HCT116 (cell line): ENCODE data around the gene TIMM9. TPM values are rescaled to one million over a fixed set of nuclear protein-coding genes. Genes with fewer than 3 reads are reported as not detected.

Experiments
- ATAC-seq: fragments of 200-7000 bp; cut with Tn5 transposase; 2 replicates; pipeline ENCODE4 v1.9.1; 2020; ENCODE audit warnings: mild to moderate bottlenecking, moderate library complexity
- BruUV-seq: library from RNA; stranded (reverse); fragments of 400-500 nt; replicated peaks from 2 replicates; lab custom pipeline; 2021; lab: Mats Ljungman, UMichigan
- CTCF ChIA-PET: fragments of 300-600 bp; sonication (Branson Sonifier 250); formaldehyde crosslinking; loops from one replicate; lab custom pipeline; 2021; ENCODE audit warnings: antibody characterized with exemption; lab: Charles Lee
- POLR2A ChIA-PET: fragments of 300-600, 350-600 bp; sonication (Branson Sonifier 250); formaldehyde crosslinking; loops from one replicate; lab custom pipeline; 2021; ENCODE audit warnings: antibody characterized with exemption; lab: Charles Lee
- RAD21 ChIA-PET, 2 experiments: fragments of 300-600 bp; sonication (Branson Sonifier 250); formaldehyde crosslinking; loops; one replicate each; lab custom pipeline; 2023; ENCODE audit warnings: low total read pairs in 2 of 2; ENCODE audit not compliant: uncharacterized antibody in 2 of 2, unreplicated experiment in 2 of 2, low non-redundant PET in 1 of 2; lab: Charles Lee
- DNase-seq: peaks from one replicate; pipeline ENCODE4 v3.0.0-alpha.2; 2010; ENCODE audit warnings: low read depth, low spot score
- H2AFZ ChIP-seq: fragments of 200-600 bp; shearing (Covaris generic), sonication (generic); 2 replicates; pipeline ENCODE4 v1.6.1; 2017; ENCODE audit warnings: low read depth, mixed run types, mixed read lengths, antibody characterized with exemption, low read length; ENCODE audit not compliant: poor library complexity, severe bottlenecking
- H3K27ac ChIP-seq: 2 replicates; pipeline ENCODE4 v1.5.1; 2012; ENCODE audit warnings: low read depth, low read length
- H3K27me3 ChIP-seq: fragments of 200-600 bp; sonication (generic); 2 replicates; pipeline ENCODE4 v1.6.1; 2016; ENCODE audit warnings: mixed run types, low read length, mixed read lengths; ENCODE audit not compliant: insufficient read depth
- H3K36me3 ChIP-seq, 2 experiments: fragments of 200-500 bp in 1 of 2; fragments of 200-600 bp in 1 of 2; sonication (Bioruptor generic) in 1 of 2; sonication (generic) in 1 of 2; 2 replicates each; pipeline versions ENCODE4 v1.5.1 to v1.6.1; 2014 to 2016; ENCODE audit warnings: low read length in 2 of 2, inconsistent platforms in 1 of 2, mixed read lengths in 1 of 2, mixed run types in 1 of 2; ENCODE audit not compliant: insufficient read depth in 2 of 2, control insufficient read depth in 1 of 2
- H3K4me1 ChIP-seq, 2 experiments: fragments of 200-600 bp in 1 of 2; sonication (generic) in 1 of 2; 2 replicates each; pipeline versions ENCODE4 v1.5.1 to v1.6.1; 2012 to 2017; ENCODE audit warnings: low read length in 2 of 2, inconsistent platforms in 1 of 2, mild to moderate bottlenecking in 1 of 2, mixed read lengths in 1 of 2, mixed run types in 1 of 2, moderate library complexity in 1 of 2; ENCODE audit not compliant: insufficient read depth in 2 of 2, control insufficient read depth in 1 of 2
- H3K4me2 ChIP-seq: fragments of 200-600 bp; sonication (generic); 2 replicates; pipeline ENCODE4 v1.6.1; 2017; ENCODE audit warnings: mixed run types, low read length, mixed read lengths
- H3K4me3 ChIP-seq, 2 experiments: fragments of 200-600 bp in 1 of 2; sonication (generic) in 1 of 2; replicated peaks in 1 of 2; 2 replicates each; pipeline ENCODE4 v1.5.1; 2011 to 2016; ENCODE audit warnings: low read length in 2 of 2, control low read depth in 1 of 2, low read depth in 1 of 2, mild to moderate bottlenecking in 1 of 2, mixed read lengths in 1 of 2, mixed run types in 1 of 2
- H3K79me2 ChIP-seq: fragments of 200-600 bp; sonication (generic); 2 replicates; pipeline ENCODE4 v1.6.1; 2017; ENCODE audit warnings: mild to moderate bottlenecking, mixed run types, low read length, moderate library complexity, mixed read lengths; ENCODE audit not compliant: insufficient read depth
- H3K9ac ChIP-seq: fragments of 200-600 bp; sonication (generic); 2 replicates; pipeline ENCODE4 v1.6.1; 2016; ENCODE audit warnings: low read length, mixed read lengths
- H3K9me2 ChIP-seq: fragments of 200-600 bp; sonication (generic), shearing (Covaris generic); 2 replicates; pipeline ENCODE4 v1.6.1; 2017; ENCODE audit warnings: mixed run types, mild to moderate bottlenecking, moderate library complexity; ENCODE audit not compliant: insufficient read depth
- H3K9me3 ChIP-seq, 2 experiments: fragments of 200-500 bp in 1 of 2; fragments of 200-600 bp in 1 of 2; sonication (Bioruptor generic) in 1 of 2; sonication (generic) in 1 of 2; 2 replicates each; pipeline ENCODE4 v1.6.1; 2014 to 2017; ENCODE audit warnings: low read length in 2 of 2, mixed read lengths in 2 of 2, inconsistent platforms in 1 of 2, low read depth in 1 of 2, mild to moderate bottlenecking in 1 of 2, mixed run types in 1 of 2, moderate library complexity in 1 of 2; ENCODE audit not compliant: control insufficient read depth in 1 of 2, insufficient read depth in 1 of 2
- H4K20me1 ChIP-seq: fragments of 200-600 bp; sonication (generic), shearing (Covaris generic); 2 replicates; pipeline ENCODE4 v1.6.1; 2017; ENCODE audit warnings: mixed run types, mild to moderate bottlenecking, moderate library complexity; ENCODE audit not compliant: insufficient read depth
- EGR1 ChIP-seq: IDR thresholded peaks from 2 replicates; pipeline ENCODE4 v1.6.1; 2012; ENCODE audit warnings: low read depth
- EZH2 ChIP-seq: fragments of 200-600 bp; sonication (generic); IDR thresholded peaks from 2 replicates; pipeline ENCODE4 v1.6.1; 2017; ENCODE audit warnings: antibody characterized with exemption, mixed run types
- RAD21 ChIP-seq: IDR thresholded peaks from 2 replicates; pipeline ENCODE4 v1.6.1; 2012; ENCODE audit warnings: low read depth, mild to moderate bottlenecking
- SIN3A ChIP-seq: IDR thresholded peaks from 2 replicates; pipeline ENCODE4 v1.6.1; 2012; ENCODE audit warnings: low read depth
- SP1 ChIP-seq: IDR thresholded peaks from 2 replicates; pipeline ENCODE4 v1.6.1; 2012; ENCODE audit warnings: low read depth
- SRF ChIP-seq: IDR thresholded peaks from 2 replicates; pipeline ENCODE4 v1.6.1; 2012; ENCODE audit warnings: low read depth
- TCF7L2 ChIP-seq: IDR thresholded peaks from 2 replicates; pipeline ENCODE4 v1.7.0; 2011; ENCODE audit warnings: borderline replicate concordance, inconsistent platforms; ENCODE audit not compliant: insufficient read depth, insufficient read length; ENCODE audit errors: extremely low read depth
- YY1 ChIP-seq: IDR thresholded peaks from 2 replicates; pipeline ENCODE4 v1.6.1; 2011; ENCODE audit warnings: low read length, low read depth, moderate library complexity, mild to moderate bottlenecking; ENCODE audit not compliant: insufficient replicate concordance; ENCODE audit errors: extremely low read depth
- ZNF274 ChIP-seq: fragments of 200-500 bp; sonication (Bioruptor generic); IDR thresholded peaks from 2 replicates; pipeline ENCODE4 v1.6.1; 2014; ENCODE audit warnings: mild to moderate bottlenecking, low read depth, low read length, inconsistent platforms
- intact Hi-C: fragments of 100-400 bp; cut with micrococcal nuclease; formaldehyde crosslinking; loops from 2 replicates; pipeline ENCODE4 v1.10.0; 2022
- total RNA-seq: library from RNA; stranded (reverse); gene quantifications from one replicate; pipeline ENCODE4 v1.2.1, GENCODE V29; 2021; ENCODE audit not compliant: unreplicated experiment
- TF ChIP-seq, protein P1 (sequence below), 3 experiments: fragments of 200-600 bp in 1 of 3; sonication (generic) in 1 of 3; IDR thresholded peaks in 2 of 3; conservative IDR thresholded peaks in 1 of 3; 2 replicates each; pipeline ENCODE4 v1.5.1; 2012 to 2017; ENCODE audit warnings: low read depth in 2 of 3, low read length in 2 of 3, antibody characterized with exemption in 1 of 3, borderline replicate concordance in 1 of 3, control low read depth in 1 of 3, mild to moderate bottlenecking in 1 of 3, mixed read lengths in 1 of 3, mixed run types in 1 of 3, moderate library complexity in 1 of 3; ENCODE audit not compliant: insufficient read depth in 1 of 3
- TF ChIP-seq, protein P2 (sequence below): IDR thresholded peaks from 2 replicates; pipeline ENCODE4 v1.6.1; 2011; ENCODE audit warnings: mild to moderate bottlenecking, low read length, moderate library complexity; ENCODE audit not compliant: insufficient replicate concordance; ENCODE audit errors: extremely low read depth

Gene TIMM9
- total RNA-seq, 1 experiment from 2014 or later = 40.7 TPM

DNA sequence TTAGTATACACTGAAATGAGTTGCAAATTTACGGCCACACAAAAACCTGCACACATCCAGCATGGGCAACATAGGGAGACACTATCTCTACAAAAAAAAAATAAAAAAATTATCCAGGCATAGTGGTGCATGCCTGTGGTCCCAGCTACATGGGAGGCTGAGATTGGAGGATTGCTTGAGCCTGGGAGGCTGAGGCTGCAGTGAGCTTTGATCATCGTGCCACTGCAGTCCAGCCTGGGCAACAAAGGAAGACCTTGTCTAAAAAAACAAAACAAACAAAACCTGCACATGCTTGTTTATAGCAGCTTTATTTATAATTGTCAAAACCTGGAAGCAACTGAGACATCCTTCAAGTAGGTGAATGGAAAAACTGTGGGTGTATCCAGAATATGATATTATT lies 36.5 kb downstream of the TIMM9 start:
- Histone ChIP-seq H2AFZ (no peak overlapping the region), H3K4me2 (no peak overlapping the region), H3K36me3 (no peaks in the 10 kb centered on the region), H4K20me1 (no peaks in the 10 kb centered on the region), H3K9me3 (no peaks in the 10 kb centered on the region), H3K4me1 (peaks cover 0 to 8% of the 10 kb centered on the region in 2 experiments; a peak in 2 of 4 replicates), H3K9ac (no peak overlapping the region), H3K4me3 (no peak overlapping the region), H3K27me3 (no peaks in the 10 kb centered on the region), H3K9me2 (no peaks in the 10 kb centered on the region), H3K79me2 (no peaks in the 10 kb centered on the region), H3K27ac (no peak overlapping the region)
- ATAC-seq (no peak), DNase-seq (no peak)
- ChIA-PET RAD21 (no interaction called here), CTCF (no interaction called here), POLR2A (no interaction called here)
- TF ChIP-seq ZNF274 (no peak), YY1 (no peak), SRF (no peak), SP1 (no peak), SIN3A (no peak), EGR1 (no peak), EZH2 (no peak), RAD21 (no peak), TCF7L2 (no peak)
- TF ChIP-seq, protein P1, sequence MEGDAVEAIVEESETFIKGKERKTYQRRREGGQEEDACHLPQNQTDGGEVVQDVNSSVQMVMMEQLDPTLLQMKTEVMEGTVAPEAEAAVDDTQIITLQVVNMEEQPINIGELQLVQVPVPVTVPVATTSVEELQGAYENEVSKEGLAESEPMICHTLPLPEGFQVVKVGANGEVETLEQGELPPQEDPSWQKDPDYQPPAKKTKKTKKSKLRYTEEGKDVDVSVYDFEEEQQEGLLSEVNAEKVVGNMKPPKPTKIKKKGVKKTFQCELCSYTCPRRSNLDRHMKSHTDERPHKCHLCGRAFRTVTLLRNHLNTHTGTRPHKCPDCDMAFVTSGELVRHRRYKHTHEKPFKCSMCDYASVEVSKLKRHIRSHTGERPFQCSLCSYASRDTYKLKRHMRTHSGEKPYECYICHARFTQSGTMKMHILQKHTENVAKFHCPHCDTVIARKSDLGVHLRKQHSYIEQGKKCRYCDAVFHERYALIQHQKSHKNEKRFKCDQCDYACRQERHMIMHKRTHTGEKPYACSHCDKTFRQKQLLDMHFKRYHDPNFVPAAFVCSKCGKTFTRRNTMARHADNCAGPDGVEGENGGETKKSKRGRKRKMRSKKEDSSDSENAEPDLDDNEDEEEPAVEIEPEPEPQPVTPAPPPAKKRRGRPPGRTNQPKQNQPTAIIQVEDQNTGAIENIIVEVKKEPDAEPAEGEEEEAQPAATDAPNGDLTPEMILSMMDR (IDR thresholded peaks at IDR 0.05 in 2 of 3, conservative IDR thresholded peaks at IDR 0.05 in 1 of 3; ENCODE audit: borderline replicate concordance in 1 of 3, insufficient read depth in 1 of 3, low read depth in 2 of 3, low read length in 2 of 3) = no peak
- TF ChIP-seq, protein P2, sequence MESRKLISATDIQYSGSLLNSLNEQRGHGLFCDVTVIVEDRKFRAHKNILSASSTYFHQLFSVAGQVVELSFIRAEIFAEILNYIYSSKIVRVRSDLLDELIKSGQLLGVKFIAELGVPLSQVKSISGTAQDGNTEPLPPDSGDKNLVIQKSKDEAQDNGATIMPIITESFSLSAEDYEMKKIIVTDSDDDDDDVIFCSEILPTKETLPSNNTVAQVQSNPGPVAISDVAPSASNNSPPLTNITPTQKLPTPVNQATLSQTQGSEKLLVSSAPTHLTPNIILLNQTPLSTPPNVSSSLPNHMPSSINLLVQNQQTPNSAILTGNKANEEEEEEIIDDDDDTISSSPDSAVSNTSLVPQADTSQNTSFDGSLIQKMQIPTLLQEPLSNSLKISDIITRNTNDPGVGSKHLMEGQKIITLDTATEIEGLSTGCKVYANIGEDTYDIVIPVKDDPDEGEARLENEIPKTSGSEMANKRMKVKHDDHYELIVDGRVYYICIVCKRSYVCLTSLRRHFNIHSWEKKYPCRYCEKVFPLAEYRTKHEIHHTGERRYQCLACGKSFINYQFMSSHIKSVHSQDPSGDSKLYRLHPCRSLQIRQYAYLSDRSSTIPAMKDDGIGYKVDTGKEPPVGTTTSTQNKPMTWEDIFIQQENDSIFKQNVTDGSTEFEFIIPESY = no peak
- BruUV-seq = no TSS peak
- intact Hi-C loops = no loop called here
